ENCODE results near the gene PRIMPOL.

GRCh38 chr4:184727430-184727829 lies 77.9 kb downstream of the PRIMPOL start:
- no peak for TF ChIP-seq POLR2AphosphoS5 (IDR thresholded peaks at IDR 0.05)
- TF ChIP-seq CTCF (IDR thresholded peaks at IDR 0.05), result no peak
- TF ChIP-seq EP300 (IDR thresholded peaks at IDR 0.05), result no peak

All from stomach (tissue), 4 donors.